IMR-90 (cell line): ENCODE data around the gene MATN3. TPM values are rescaled to one million over a fixed set of nuclear protein-coding genes. Genes with fewer than 3 reads are reported as not detected.

Source experiments
- ATAC-seq: fragments of 200-7000 bp; cut with Tn5 transposase; 2 replicates; pipeline ENCODE4 v1.9.1; 2020; ENCODE audit warnings: low read depth, mild to moderate bottlenecking, moderate library complexity
- BruUV-seq: library from RNA; stranded (reverse); fragments of 400-500 nt; replicated peaks from 2 replicates; lab custom pipeline; 2021; lab: Mats Ljungman, UMichigan
- CTCF ChIA-PET: fragments of 300-600 bp; formaldehyde crosslinking; extraction: SDS; loops from one replicate; lab custom pipeline; 2021; ENCODE audit warnings: antibody characterized with exemption; lab: Yijun Ruan, JAX
- POLR2A ChIA-PET: fragments of 300-600 bp; sonication (Branson Sonifier 250); formaldehyde crosslinking; loops from one replicate; lab custom pipeline; 2022; ENCODE audit warnings: antibody characterized with exemption; ENCODE audit not compliant: unreplicated experiment; lab: Charles Lee
- DNase-seq: peaks from one replicate; pipeline ENCODE4 v3.0.0; 2013
- H2AFZ ChIP-seq: replicated peaks from 2 replicates; pipeline ENCODE3; 2013; ENCODE audit warnings: low read length, mild to moderate bottlenecking; ENCODE audit not compliant: poor library complexity
- H2AK5ac ChIP-seq: 2 replicates; pipeline ENCODE4 v1.6.1; 2013; ENCODE audit warnings: low read depth, low read length, inconsistent platforms
- H2AK9ac ChIP-seq: replicated peaks from 2 replicates; pipeline ENCODE3; 2013; ENCODE audit warnings: mild to moderate bottlenecking, low read depth, low read length, moderate library complexity; ENCODE audit not compliant: poor library complexity
- H2BK120ac ChIP-seq: 2 replicates; pipeline ENCODE4 v1.6.1; 2013; ENCODE audit warnings: low read depth, low read length, inconsistent platforms
- H2BK15ac ChIP-seq: 3 replicates; pipeline ENCODE4 v1.6.1; 2013; ENCODE audit warnings: low read depth, low read length, inconsistent platforms
- H2BK20ac ChIP-seq: 2 replicates; pipeline ENCODE4 v1.6.1; 2013; ENCODE audit warnings: low read depth, mild to moderate bottlenecking, inconsistent platforms, low read length, moderate library complexity
- H2BK5ac ChIP-seq: 2 replicates; pipeline ENCODE4 v1.6.1; 2013; ENCODE audit warnings: mild to moderate bottlenecking, low read depth, low read length, inconsistent platforms; ENCODE audit not compliant: poor library complexity, severe bottlenecking
- H3K14ac ChIP-seq: replicated peaks from 2 replicates; pipeline ENCODE4 v1.6.1; 2013; ENCODE audit warnings: low read depth, low read length, inconsistent platforms
- H3K18ac ChIP-seq: 2 replicates; pipeline ENCODE4 v1.6.1; 2013; ENCODE audit warnings: low read depth, low read length, control low read depth
- H3K23ac ChIP-seq: 2 replicates; pipeline ENCODE4 v1.6.1; 2013; ENCODE audit warnings: low read depth, low read length, inconsistent platforms
- H3K27ac ChIP-seq: 2 replicates; pipeline ENCODE4 v1.5.1; 2013; ENCODE audit warnings: mild to moderate bottlenecking, control low read depth, low read length; ENCODE audit not compliant: insufficient read depth
- H3K27me3 ChIP-seq: 2 replicates; pipeline ENCODE4 v1.6.1; 2013; ENCODE audit warnings: low read length; ENCODE audit not compliant: control insufficient read depth, insufficient read depth
- H3K36me3 ChIP-seq: 2 replicates; pipeline ENCODE4 v1.6.1; 2013; ENCODE audit warnings: low read length, mixed read lengths; ENCODE audit not compliant: control insufficient read depth, insufficient read depth
- H3K4ac ChIP-seq: 2 replicates; pipeline ENCODE4 v1.6.1; 2013; ENCODE audit warnings: low read depth, low read length, inconsistent platforms
- H3K4me1 ChIP-seq: 2 replicates; pipeline ENCODE4 v1.6.1; 2013; ENCODE audit warnings: low read length, mixed read lengths; ENCODE audit not compliant: control insufficient read depth, insufficient read depth
- H3K4me2 ChIP-seq: 2 replicates; pipeline ENCODE4 v1.6.1; 2013; ENCODE audit warnings: low read depth, mild to moderate bottlenecking, control low read depth, low read length, moderate library complexity
- H3K4me3 ChIP-seq: 2 replicates; pipeline ENCODE4 v1.5.1; 2013; ENCODE audit warnings: low read depth, mild to moderate bottlenecking, control low read depth, low read length, moderate library complexity; ENCODE audit not compliant: insufficient read depth
- H3K56ac ChIP-seq: 2 replicates; pipeline ENCODE4 v1.6.1; 2013; ENCODE audit warnings: low read length, inconsistent platforms; ENCODE audit not compliant: insufficient read depth; ENCODE audit errors: extremely low read depth
- H3K79me1 ChIP-seq, 2 experiments: 2 replicates each; pipeline ENCODE4 v1.6.1; 2013; ENCODE audit warnings: low read length in 2 of 2, inconsistent platforms in 1 of 2, low read depth in 1 of 2
- H3K9ac ChIP-seq: 2 replicates; pipeline ENCODE4 v1.6.1; 2013; ENCODE audit warnings: low read depth, low read length, control low read depth
- H3K9me1 ChIP-seq: 2 replicates; pipeline ENCODE4 v1.6.1; 2013; ENCODE audit warnings: low read length, inconsistent platforms; ENCODE audit not compliant: insufficient read depth
- H3K9me3 ChIP-seq: 2 replicates; pipeline ENCODE4 v1.6.1; 2013; ENCODE audit warnings: low read length; ENCODE audit not compliant: control insufficient read depth, insufficient read depth
- H4K20me1 ChIP-seq: 2 replicates; pipeline ENCODE4 v1.6.1; 2013; ENCODE audit warnings: low read length, inconsistent platforms; ENCODE audit not compliant: insufficient read depth
- H4K5ac ChIP-seq: 2 replicates; pipeline ENCODE4 v1.6.1; 2013; ENCODE audit warnings: mild to moderate bottlenecking, low read depth, low read length, control low read depth
- H4K8ac ChIP-seq, 2 experiments: 2 replicates each; pipeline ENCODE4 v1.6.1; 2013; ENCODE audit warnings: low read depth in 2 of 2, low read length in 2 of 2, control low read depth in 1 of 2, inconsistent platforms in 1 of 2
- H4K91ac ChIP-seq: 2 replicates; pipeline ENCODE4 v1.6.1; 2013; ENCODE audit warnings: low read depth, low read length, inconsistent platforms; ENCODE audit not compliant: insufficient read depth
- CEBPB ChIP-seq: IDR thresholded peaks from 2 replicates; pipeline ENCODE4 v1.6.1; 2012; ENCODE audit warnings: low read depth, low read length, improper control_type of control experiment
- MAFK ChIP-seq: IDR thresholded peaks from 2 replicates; pipeline ENCODE4 v1.6.1; 2012; ENCODE audit warnings: low read depth, low read length, improper control_type of control experiment
- MAZ ChIP-seq: IDR thresholded peaks from 2 replicates; pipeline ENCODE4 v1.6.1; 2012; ENCODE audit warnings: low read depth, mild to moderate bottlenecking, low read length, improper control_type of control experiment, moderate library complexity, borderline replicate concordance
- MXI1 ChIP-seq: IDR thresholded peaks from 2 replicates; pipeline ENCODE4 v1.6.1; 2012; ENCODE audit warnings: low read depth, mild to moderate bottlenecking, low read length, moderate library complexity, borderline replicate concordance
- NFE2L2 ChIP-seq: fragments of 150-350 bp; IDR thresholded peaks from 2 replicates; pipeline ENCODE4 v1.6.1; 2016; ENCODE audit warnings: low read depth, mild to moderate bottlenecking, low read length
- POLR2A ChIP-seq: IDR thresholded peaks from 2 replicates; pipeline ENCODE4 v1.6.1; 2012; ENCODE audit warnings: mild to moderate bottlenecking, low read depth, low read length
- RAD21 ChIP-seq: IDR thresholded peaks from 2 replicates; pipeline ENCODE4 v1.6.1; 2012; ENCODE audit warnings: low read length, improper control_type of control experiment
- RCOR1 ChIP-seq: IDR thresholded peaks from 2 replicates; pipeline ENCODE4 v1.6.1; 2012; ENCODE audit warnings: mild to moderate bottlenecking, low read length, improper control_type of control experiment; ENCODE audit not compliant: insufficient replicate concordance
- RFX5 ChIP-seq: IDR thresholded peaks from 2 replicates; pipeline ENCODE4 v1.8.0; 2012; ENCODE audit warnings: low read depth, mild to moderate bottlenecking, low read length, moderate library complexity
- SMC3 ChIP-seq: fragments of 150-350 bp; IDR thresholded peaks from 2 replicates; pipeline ENCODE4 v1.6.1; 2016; ENCODE audit warnings: low read depth, mild to moderate bottlenecking, antibody characterized with exemption, low read length, moderate library complexity
- WGBS, 2 experiments: methylation state at CpG; one replicate each; pipeline versions ENCODE4 v1.1.5 to v1.1.7; 2013; ENCODE audit warnings: missing lambda C conversion rate in 2 of 2; ENCODE audit not compliant: insufficient read length in 1 of 2; ENCODE audit errors: extremely low coverage in 2 of 2; 5-methylcytosine and 5-hydroxymethylcytosine counted together
- dilution Hi-C: fragments of 300-500 bp; cut with HindIII; formaldehyde crosslinking; loops from one replicate; pipeline ENCODE4 v1.14.3; 2018; ENCODE audit warnings: low sequenced_read_pairs; ENCODE audit not compliant: unreplicated experiment
- in situ Hi-C: fragments of 300-500 bp; cut with MboI; formaldehyde crosslinking; loops from 3 replicates; pipeline ENCODE4 v1.14.3; 2019; ENCODE audit warnings: low sequenced_read_pairs, inconsistent platforms, mixed read lengths
- intact Hi-C: fragments of 100-400 bp; cut with micrococcal nuclease; formaldehyde crosslinking; loops from 2 replicates; pipeline ENCODE4 v1.10.0; 2022
- polyA plus RNA-seq, 3 experiments: library from polyadenylated mRNA; depleted of rRNA; stranded (reverse); fragments of >200 nt; gene quantifications; 2 replicates each; pipeline ENCODE4 v1.2.3, GENCODE V29; 2012; ENCODE audit warnings: low replicate concordance in 1 of 3
- total RNA-seq: library from RNA; depleted of rRNA; stranded (reverse); fragments of >200 nt; gene quantifications from 2 replicates; pipeline ENCODE4 v1.2.3, GENCODE V29; 2012
- TF ChIP-seq, protein P1 (sequence below): fragments of 150-350 bp; IDR thresholded peaks from 2 replicates; pipeline ENCODE4 v1.6.1; 2016; ENCODE audit warnings: low read depth, mild to moderate bottlenecking, low read length, moderate library complexity, borderline replicate concordance

MATN3 gene
- total and polyA plus RNA-seq, 2 of the 4 experiments (the other 2 are of a cell fraction) = 0.90 to 3.0 TPM

DNA sequence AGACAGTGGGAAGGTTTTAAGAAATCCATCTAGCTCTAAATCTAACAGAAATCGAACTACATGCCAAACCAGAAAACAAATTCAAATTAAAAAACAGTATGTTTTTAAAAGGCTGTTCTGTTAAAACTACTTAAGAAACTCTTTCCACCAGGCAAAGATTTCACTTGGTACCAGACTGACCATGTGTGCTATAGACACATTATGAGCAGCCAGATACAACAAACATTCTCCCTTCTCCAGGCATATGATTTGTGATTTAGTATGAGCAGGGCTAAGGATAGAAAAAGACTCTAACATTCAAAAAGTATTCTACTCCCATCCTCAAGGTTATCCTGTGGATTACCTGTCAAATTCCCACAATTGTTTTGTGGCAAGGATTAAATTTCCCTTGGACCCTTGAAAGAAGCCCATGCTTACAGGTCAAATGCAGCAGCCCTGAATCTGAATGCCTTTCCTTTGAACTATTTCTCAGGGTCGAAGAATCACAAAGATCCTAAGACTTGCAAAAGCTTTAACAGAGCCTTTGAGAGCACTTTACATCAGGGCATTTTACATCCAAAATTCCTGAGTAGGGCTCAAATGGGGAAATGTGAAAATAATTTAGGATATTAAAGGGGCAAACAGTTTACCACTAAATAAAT is 68.1 kb downstream of the MATN3 start:
- Histone ChIP-seq H3K18ac (no peak overlapping the region), H3K4me3 (no peak overlapping the region), H3K9me3 (no peaks in the 10 kb centered on the region), H2BK120ac (no peak overlapping the region), H2BK20ac (no peak overlapping the region), H3K4me2 (no peak overlapping the region), H3K9ac (no peak overlapping the region), H3K4ac (no peak overlapping the region), H4K8ac (no peak overlapping the region), H3K4me1 (peaks cover 5% of the 10 kb centered on the region), H2BK15ac (no peak overlapping the region), H3K36me3 (no peaks in the 10 kb centered on the region; the same call in 1 of the 2 replicates), H3K79me1 (no peaks in the 10 kb centered on the region), H3K14ac (no peak overlapping the region), H2AFZ (no peak overlapping the region), H3K23ac (no peak overlapping the region), H2BK5ac (no peak overlapping the region), H3K9me1 (no peaks in the 10 kb centered on the region; the same call in 1 of the 2 replicates), H2AK9ac (no peak overlapping the region), H3K27ac (no peak overlapping the region), H4K20me1 (no peaks in the 10 kb centered on the region), H2AK5ac (no peak overlapping the region), H4K91ac (no peak overlapping the region), H3K56ac (no peak overlapping the region), H3K27me3 (no peaks in the 10 kb centered on the region), H4K5ac (no peak overlapping the region)
- DNase-seq (no peak), ATAC-seq (no peak)
- no TSS peak for BruUV-seq
- TF ChIP-seq MAZ (no peak), SMC3 (no peak), RAD21 (no peak), MAFK (no peak), RCOR1 (no peak), POLR2A (no peak), NFE2L2 (no peak), CEBPB (no peak), RFX5 (no peak), MXI1 (no peak)
- TF ChIP-seq, protein P1, sequence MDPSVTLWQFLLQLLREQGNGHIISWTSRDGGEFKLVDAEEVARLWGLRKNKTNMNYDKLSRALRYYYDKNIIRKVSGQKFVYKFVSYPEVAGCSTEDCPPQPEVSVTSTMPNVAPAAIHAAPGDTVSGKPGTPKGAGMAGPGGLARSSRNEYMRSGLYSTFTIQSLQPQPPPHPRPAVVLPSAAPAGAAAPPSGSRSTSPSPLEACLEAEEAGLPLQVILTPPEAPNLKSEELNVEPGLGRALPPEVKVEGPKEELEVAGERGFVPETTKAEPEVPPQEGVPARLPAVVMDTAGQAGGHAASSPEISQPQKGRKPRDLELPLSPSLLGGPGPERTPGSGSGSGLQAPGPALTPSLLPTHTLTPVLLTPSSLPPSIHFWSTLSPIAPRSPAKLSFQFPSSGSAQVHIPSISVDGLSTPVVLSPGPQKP = no peak
- ChIA-PET POLR2A (no interaction called here), CTCF (interaction anchor here (1.0 to 1.2 kb wide), 2 partner anchors 11 to 19 kb away, joined by 3 read pairs; no protein-coding TSS in a partner anchor)
- intact Hi-C loops = no loop called here
- in situ Hi-C loops = no loop called here
- WGBS, 2 experiments = no CpG with 5 or more reads among the region's 2 CpGs
- dilution Hi-C loops = no loop called here
